ENCODE measurements around the gene IL13.

The IL13 gene

DNA sequence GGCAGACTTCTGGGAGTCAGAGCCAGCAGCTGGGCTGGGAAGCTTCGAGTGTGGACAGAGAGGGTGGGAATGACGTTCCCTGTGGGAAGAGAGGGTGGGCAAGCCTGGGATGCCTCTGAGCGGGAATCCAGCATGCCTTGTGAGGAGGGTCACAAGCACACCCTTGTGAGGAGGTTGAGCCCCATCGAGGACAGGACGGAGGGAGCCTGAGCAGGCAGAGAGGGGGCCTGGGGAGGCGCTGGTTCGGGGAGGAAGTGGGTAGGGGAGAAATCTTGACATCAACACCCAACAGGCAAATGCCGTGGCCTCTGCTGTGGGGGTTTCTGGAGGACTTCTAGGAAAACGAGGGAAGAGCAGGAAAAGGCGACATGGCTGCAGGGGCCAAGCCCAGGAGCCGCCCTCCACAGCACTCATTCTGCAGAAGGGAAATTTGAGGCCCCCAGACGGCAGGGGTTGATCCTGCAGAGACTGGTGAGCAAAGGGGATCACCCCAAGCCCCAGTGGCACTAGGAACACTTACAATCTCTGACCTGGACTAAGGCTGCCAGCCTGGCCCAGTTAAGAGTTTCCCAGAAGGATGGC is 1.1 kb upstream of the IL13 start:
- no peak for DNase-seq

DNA sequence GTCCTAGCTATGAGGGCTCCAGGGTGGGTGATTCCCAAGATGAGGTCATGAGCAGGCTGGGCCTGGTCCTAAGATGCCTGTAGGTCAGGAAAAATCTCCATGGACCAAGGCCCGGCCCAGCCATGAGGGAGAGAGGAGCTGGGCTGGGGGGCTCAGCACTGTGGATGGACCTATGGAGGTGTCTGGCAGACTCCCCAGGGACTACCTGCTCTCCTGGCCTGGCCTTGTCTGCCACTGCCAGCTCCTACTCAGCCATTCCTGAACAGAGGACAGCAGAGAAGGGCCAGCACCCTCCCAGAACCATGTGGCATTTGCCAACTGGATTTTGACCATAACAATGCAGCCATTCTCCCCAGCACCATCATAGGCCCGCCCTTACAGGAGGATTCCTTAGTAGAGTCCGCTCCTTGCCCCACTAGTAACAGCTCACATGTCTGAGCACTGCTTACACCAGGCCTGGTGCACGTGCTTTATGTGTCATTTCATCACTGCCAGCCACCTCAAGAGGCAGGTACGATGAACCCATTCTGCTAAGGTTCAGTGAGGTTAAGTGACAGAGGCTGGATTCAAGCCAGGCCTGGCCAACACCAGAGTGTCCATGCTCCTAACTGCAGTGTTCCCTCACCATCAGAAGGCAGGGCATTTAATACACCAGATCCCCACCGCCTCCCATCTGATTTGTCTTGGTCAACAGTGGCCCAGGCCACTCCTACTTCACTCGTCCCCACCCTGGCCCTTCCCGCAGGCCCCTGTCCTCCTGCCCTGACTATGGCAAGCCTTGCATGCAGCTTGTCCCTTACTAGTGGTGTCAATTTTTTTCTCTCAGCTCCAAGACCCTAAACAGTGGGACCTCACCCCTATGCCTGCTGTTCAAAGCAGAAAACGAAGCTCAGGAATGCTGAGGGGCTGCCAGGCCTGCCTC is 669 bp downstream of the IL13 start:
- DNase-seq: no peak

DNA sequence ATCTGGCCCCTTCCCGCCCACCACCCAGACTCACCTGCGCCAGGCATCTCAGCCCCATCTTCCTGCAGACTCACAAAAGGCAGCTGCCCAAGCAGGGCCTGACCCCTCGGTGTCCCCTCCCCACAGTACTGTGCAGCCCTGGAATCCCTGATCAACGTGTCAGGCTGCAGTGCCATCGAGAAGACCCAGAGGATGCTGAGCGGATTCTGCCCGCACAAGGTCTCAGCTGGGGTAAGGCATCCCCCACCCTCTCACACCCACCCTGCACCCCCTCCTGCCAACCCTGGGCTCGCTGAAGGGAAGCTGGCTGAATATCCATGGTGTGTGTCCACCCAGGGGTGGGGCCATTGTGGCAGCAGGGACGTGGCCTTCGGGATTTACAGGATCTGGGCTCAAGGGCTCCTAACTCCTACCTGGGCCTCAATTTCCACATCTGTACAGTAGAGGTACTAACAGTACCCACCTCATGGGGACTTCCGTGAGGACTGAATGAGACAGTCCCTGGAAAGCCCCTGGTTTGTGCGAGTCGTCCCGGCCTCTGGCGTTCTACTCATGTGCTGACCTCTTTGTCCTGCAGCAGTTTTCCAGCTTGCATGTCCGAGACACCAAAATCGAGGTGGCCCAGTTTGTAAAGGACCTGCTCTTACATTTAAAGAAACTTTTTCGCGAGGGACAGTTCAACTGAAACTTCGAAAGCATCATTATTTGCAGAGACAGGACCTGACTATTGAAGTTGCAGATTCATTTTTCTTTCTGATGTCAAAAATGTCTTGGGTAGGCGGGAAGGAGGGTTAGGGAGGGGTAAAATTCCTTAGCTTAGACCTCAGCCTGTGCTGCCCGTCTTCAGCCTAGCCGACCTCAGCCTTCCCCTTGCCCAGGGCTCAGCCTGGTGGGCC is 1.9 kb downstream of the IL13 start:
- no peak for DNase-seq

DNA sequence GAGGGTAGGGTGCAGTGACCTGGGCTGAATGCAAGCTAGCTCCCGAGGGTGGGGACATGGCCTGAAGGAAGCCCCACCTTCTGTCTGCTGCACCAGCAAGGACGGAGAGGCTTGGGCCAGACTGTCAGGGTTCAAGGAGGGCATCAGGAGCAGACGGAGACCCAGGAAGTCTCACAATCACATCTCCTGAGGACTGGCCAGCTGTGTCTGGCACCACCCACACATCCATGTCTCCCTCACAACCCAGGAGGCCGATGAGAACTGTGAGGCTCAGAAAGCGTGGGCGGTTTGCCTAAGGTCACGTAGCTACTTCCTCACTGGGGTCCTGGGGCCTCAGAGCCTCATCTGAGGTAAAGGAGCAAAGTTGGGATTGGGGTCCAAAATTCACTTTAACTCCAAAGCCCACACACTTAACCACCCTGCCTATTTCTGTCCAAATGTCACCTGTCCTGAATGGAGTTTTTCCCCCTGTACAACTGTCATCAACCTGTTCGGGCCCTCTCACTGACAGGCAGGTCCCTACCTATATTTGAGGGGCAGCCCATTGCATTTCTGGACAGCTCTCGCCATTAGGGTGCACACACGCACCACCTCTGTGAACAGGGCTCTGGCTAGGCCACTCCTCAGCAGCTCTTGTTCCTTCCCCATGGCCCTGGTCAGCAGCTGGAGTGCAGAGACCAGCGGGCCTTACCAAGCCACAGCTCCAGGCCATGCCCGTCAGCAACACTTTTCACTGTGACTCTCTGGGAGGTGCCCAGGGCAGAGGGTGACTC is 3.4 kb downstream of the IL13 start:
- no peak for DNase-seq

DNA sequence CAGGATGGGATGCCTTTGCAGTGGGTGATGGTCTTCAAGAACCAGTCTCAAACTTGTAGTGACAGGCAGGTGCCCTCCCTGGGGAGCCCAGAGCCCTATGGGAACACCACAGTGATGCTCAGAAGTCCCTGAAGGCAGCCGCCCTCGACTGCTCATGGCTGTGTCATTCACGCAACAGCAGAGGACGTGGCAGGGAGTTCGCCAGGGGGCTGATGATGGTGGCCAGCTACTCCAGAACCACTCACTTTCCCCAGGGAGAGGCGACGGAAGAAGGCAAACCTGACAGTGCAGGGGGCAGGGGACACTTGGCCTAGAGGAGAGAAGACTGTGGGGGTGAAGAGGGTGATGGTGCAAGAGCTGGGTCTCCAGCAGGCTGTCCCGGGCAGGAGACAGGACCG is 4.0 kb downstream of the IL13 start:
- no peak for DNase-seq

DNA sequence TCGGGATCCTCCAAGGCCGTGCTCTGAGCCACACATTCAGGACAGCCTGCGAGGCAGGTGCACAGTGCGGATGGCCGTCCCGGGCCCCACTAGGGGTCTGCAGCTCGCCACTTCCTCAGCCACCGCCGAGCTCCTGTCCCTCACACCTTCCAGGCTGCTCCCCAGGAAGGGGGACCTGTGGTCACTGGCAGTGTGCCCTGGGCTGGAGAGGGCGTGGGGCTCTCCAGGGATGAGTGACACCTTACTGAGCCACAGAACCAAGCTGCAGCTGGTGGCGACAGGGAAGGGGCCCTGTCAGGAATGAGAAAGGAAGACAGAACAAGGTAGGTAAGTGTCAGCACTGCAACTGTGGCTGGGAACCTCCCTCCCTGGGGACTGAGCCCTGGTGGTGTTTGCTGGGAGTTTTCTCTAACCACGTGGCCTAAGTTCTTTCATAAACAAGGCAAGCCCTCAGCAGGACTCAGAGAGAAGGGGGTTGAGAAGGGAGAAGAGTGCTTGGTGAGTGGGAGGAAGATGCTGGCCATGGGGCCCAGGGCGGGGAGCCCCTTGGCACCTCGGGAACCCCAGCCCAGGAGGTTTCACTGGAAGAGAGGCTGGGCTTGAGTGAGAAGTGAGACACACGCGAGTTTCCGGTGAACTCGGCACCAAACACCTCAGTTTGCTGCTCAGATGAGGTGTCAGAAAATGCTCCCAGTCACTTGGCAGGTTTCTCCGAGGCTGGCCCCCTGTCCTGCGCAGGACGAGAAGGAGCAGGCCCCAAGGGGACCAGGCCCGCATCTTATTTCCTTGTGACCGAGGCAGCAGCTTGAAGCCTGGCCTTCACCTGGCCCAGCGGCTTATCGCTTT is 5.2 kb downstream of the IL13 start:
- DNase-seq: no peak

DNA sequence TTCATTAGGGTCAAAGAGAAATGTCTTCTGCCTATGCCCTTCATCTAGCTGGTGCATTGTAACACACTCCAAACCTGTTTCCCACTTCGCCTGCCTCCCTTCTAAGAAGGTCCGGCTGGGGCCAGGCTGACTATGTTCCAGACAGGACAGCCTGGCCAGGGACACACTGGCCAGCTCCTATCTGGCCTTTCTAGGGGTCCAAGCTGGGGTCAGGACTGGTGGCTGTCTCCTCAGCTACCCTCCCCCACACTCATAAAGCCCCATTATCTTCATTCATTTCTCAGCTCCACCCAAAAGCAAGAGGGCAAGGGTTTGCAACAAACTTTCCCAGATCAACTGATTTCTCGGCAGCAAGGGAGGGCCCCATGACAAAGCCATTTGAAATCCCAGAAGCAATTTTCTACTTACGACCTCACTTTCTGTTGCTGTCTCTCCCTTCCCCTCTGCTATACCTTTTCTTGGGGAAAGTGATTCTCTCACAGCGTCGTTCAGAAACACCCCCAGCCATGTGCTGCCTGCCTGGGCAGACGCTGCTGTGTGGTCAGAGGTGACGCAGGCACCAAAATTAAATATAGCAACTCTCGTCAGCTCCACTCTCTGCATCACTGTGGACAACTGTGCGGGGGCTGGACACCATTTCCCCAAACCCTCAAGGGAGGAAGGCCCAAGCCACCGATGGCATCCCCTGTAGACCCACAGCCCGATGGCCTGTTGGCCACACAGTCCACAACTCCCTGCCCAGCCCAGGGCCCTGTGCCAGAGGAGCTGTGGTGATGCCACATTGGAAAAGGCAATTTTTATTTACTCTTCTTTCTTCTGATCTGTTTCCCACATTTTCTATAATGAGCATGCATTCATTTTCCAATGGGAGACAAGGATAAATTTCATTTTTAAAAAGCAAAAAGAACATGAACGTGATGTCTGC is 6.1 kb downstream of the IL13 start:
- no peak for DNase-seq

DNA sequence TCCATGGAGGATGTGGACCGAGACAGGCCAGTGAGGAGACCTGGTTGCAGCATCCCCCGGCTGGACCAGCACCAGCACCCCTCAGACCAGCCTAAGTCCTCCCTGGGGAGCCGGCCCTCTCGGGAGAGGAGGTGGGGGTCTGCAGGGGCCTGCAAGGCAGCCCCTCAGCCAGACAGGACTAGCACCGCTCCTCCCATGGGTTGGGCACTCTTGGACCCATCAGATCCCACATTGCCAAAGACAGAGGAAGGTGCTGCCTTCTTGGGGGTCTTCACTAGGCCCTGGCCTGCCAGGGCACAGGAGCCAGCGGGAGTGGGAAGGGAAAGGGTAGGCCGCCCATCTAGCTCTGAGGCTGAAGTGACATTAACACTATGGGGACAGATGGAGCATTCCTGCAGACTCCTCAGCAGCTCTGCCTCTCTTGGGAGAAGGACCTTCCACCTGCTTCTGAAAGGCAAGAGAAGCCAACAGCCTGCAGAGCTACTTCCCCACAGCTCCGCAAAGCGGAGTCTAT is 6.8 kb downstream of the IL13 start:
- DNase-seq: no peak

DNA sequence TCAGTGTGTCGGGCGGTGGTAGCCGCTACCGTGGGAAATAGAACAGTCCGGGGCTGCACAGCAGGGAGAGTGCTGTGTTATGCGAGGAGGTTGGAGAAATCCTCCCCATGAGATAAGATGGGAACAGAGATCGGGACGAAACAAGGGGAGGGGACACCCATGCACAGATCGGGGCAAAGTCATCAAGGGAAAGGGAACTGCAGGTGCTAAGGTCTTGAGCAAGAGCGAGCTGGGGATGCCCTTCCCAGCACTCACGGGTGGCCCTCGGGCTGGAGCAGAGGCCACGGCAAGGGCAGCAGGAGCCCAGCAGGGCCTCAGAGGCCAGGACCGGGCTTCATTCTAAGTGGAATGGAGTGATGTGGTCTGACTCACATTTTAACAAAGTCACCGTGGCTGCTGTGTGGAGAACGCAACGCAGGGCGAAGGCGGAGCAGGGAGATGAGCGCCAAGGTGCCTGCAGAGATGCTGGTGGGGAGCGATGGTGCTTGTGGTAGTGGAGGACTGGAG is 7.7 kb downstream of the IL13 start:
- DNase-seq: no peak

DNA sequence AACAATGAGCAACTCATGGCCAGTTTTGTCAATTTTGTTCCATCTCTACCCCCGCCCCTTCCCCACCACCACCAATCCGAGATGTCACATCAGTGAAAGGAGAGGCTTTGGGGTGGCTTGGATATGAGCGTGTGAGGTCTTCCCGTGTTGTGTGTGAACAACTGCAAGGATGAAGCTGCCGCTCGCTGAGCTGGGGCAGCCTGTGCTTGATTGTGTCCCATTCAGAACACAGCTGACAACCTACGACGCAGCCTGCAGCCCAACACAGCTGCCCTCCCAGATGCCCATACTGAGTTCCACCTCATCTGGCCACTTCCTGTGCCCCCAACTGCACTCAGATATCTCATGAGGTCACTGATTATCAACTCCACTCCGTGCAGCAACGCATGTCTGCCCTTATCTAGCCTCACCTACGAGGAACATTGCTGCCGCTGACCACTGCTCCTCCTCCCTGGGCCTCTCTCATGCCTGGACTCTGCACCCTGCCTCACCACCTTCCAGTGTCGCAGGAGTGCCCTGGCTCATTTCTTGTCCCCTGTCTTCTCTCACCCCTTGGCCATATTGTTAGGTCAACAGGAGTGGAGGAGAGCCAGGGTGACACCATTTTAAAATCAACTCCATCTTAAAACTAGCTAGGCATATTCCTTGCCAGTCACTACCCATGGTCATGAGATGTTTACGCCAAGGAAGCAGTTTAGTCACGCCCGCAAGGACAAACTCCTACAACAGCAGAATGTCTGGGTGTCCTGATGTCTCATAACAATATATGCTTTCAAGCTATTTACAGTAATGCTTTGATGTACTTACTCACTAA is 8.5 kb downstream of the IL13 start:
- DNase-seq: no peak

DNA sequence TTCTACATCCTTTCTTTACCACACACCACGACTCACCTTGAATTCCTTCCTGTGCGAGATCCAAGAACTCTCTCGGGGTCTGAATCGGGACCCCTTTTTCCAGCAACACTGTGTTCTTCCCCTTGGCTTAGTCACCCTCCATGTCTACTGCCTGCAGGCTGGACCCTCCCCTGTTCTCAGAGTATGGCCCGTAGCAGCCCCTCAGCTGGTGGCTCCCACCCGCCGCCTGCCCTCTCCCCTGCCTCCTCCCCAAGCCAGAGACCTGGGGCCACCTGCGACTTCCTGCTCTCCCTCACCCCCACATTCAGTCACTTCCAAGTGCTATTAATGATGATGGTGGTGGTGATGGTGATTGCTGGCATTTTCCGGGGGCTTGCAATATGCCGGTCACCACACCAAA is 9.3 kb downstream of the IL13 start:
- DNase-seq: no peak

DNA sequence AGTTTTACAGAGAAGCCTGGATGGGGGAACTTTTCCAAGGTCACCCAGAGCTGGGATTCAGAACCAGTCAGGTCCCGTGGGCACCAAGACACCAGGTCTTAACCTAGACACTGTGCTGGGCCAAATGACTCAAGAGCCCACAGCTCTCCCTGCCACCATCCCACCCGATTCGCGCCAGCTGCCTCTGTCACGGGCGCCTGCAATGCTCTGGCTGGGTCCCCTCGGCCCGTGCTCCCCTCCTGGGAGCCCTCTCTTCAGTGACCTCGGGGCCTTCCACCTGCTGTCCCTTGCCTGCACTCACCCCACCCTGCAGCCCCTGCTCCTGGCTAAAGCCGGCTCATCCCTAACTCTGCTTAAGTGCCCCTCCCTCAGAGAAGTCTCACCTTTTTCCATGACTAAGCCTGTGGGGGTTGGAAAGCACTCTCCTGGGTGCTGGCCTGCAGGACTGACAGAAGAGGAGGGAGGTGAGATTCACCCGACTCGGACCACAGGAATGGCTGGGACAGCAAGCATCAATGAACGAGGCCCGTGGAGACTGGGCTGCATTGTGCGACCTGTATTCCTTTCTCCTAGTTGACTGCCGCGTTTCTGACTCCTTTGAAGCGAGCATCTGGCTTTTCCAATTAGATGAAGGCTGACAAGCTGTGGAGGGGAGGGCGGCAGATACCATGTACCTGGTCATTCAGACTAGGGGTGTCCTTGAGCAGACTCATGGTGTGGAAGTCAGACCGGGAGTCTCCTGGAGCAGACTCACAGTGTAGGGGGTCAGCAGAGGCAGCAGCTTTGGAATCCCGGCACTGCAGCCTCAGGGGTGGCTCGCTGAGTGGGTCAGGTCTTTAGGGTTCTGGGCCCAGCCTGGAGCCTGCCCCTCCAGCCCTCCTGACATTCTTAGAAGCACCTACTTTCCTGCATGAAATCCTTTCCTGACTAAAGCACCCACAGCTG is 10.1 kb downstream of the IL13 start:
- DNase-seq: no peak

DNA sequence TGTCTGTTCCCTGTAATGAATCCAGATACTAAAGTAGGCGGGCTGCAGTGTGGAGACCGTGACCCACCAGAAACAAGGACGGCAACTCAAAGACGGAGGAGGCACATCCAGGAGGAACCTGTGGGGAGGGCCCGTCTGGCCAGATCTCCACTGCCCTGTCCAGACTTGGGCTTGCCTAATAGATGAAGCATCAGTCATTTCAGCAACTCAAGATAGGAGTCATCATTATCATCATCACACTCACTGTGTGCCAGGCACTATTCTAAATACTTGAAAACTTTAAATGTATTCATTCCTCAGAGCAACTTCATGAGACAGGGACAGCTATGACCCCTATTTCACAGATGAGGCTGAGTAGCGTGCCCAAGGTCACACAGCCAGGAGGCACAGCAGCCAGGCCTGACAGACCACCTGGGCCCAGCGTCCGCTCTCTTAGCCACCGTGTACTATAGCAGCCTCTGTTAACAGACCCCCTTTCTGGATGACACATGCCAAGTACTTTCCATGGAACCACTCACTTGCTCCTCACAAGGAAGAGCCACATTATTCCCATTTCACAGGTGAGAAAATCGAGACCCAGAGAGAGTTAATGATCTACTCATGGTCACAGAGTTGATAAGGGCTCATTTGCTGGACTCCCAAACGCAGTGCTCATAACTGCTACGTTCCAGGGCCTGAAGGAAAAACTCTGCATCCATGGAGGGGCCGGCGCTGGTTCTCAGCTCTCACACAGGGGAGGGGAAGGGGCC is 10.9 kb downstream of the IL13 start:
- DNase-seq: no peak

DNA sequence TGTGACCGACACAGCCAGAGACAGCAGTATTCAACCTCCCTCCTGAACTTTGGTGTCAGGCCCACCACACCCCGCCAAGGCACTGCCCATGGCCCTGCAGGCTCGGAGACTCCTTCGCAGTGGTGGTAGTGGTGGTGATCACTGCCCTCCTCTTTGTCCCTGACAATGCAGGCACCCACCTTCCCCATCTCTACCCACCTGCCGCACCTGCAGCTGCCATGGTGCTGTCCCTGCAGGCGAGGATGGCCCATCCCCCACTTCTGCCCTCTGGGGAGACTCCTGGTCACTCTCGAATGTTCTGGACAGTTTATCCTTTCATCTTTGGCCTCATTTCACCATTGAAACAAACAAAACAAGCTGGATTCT is 11.5 kb downstream of the IL13 start:
- no peak for DNase-seq

DNA sequence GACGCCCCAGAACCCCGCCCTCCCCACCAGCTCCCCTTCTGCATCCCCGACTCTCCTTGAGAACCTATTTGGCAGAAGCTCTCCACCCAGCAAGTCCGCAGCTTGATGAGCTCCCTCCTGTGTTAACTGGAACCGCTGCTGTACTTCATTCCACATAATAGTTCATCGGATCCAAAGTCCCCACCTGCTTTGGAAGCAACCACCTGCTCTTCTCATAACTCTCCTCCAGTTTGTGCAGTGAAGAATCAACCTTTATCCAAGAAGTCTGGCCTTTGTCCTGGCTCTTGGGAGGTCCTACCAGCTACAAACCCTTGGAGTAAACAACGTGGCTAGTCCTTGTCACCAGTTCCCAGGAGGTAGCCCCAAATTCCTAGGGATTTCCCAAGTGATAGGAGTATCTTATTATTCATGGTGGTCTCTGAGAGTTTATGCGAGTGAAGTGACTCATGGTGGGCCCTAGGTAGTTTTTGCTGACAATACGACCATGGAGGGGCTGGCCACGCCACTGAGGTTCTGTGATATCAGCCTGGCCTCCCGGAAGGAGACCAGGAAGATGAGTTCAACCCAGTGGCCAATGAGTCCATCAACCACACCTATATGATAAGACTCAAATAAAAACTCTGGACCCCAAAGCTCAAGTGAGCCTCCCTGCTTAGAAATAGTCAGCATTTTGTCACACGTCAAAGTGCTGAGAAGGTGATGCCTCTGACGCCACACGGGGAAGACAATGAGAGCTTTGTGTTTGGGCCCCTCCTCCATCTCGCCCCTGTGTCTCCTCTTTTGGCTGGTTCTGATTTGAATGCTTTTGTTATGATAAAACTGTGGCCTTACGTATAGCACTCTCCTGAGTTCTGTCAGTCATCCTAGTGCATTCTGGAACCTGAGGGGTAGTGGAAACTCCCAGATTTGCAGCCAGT is 12.3 kb downstream of the IL13 start:
- DNase-seq: no peak

DNA sequence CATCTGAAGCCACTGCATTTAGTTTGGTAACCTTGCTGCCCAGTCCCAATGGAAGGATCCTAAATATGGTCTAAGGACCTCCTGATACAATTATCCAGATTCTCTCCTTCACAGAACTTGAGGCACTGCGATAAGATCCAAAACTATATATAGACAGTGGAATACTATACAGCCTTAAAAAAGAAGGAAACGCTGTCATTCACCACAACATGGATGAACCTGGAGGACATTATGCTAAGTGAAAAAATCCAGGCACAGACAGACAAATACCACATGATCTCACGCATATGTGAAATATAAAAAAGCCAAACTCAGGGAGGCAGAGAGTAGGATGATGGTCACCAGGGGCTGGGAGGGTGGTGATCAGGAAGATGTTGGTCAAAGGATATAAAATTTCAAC is 13.0 kb downstream of the IL13 start:
- DNase-seq: no peak
